GM13976 (cell line): ENCODE data around the gene LRRC28.
"Not testable (repeated sequence)": the region's sequence is repeated elsewhere in the genome, so short reads cannot be mapped to it uniquely, and the experiment has no call there.

Experiments used
- DNase-seq: peaks from one replicate; pipeline ENCODE4 v3.0.0; 2012; ENCODE audit warnings: low spot score
- in situ Hi-C: fragments of 300-500 bp; cut with MboI; formaldehyde crosslinking; loops from one replicate; pipeline ENCODE4 v1.12.0; 2022; ENCODE audit warnings: low sequenced_read_pairs, mixed read lengths, inconsistent platforms; ENCODE audit not compliant: unreplicated experiment
- TF ChIP-seq, protein P1 (sequence below): IDR thresholded peaks from 2 replicates; pipeline ENCODE4 v1.5.1; 2012; ENCODE audit warnings: borderline replicate concordance, mild to moderate bottlenecking; ENCODE audit not compliant: insufficient read depth; ENCODE audit errors: extremely low read depth, missing control alignments, control extremely low read depth

LRRC28 gene

DNA sequence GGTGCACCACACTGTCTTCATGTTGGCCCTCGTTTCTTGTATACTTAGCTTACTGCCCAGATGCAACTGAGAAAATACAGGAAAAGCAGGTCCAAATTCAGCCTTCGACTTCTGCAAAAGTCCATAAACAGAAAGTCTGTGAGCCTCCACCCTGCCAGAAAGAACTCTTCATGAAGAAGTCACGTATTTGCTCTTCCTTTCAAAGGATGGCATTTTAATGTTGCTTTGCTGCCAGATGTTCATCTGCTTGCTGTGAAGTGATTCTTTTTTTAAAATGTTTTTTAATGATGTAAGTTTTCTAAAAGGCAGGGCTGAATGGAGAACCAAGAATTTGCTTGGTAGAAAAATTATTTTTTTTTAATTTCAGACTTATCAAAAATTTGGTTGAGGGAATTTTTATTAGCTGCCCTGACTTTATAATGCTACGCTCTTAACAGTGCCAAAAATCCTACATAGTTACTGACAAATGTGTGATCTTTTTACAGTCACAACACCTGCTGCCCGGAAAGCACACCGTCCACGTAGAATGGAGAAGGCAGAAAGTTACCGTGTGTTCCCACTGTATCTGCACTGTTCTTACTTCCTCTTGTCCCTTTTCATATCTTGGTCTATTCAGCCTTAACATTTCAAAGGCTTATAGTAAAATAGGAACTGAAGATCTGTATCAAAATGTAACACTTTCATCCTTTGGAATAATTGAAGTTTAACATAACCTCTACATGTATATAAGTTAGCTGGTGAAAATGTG, 136.3 kb downstream of the LRRC28 start:
- peak; percentile 39 for DNase-seq
- TF ChIP-seq, protein P1, sequence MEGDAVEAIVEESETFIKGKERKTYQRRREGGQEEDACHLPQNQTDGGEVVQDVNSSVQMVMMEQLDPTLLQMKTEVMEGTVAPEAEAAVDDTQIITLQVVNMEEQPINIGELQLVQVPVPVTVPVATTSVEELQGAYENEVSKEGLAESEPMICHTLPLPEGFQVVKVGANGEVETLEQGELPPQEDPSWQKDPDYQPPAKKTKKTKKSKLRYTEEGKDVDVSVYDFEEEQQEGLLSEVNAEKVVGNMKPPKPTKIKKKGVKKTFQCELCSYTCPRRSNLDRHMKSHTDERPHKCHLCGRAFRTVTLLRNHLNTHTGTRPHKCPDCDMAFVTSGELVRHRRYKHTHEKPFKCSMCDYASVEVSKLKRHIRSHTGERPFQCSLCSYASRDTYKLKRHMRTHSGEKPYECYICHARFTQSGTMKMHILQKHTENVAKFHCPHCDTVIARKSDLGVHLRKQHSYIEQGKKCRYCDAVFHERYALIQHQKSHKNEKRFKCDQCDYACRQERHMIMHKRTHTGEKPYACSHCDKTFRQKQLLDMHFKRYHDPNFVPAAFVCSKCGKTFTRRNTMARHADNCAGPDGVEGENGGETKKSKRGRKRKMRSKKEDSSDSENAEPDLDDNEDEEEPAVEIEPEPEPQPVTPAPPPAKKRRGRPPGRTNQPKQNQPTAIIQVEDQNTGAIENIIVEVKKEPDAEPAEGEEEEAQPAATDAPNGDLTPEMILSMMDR: no peak
- in situ Hi-C loops: no loop called here

DNA sequence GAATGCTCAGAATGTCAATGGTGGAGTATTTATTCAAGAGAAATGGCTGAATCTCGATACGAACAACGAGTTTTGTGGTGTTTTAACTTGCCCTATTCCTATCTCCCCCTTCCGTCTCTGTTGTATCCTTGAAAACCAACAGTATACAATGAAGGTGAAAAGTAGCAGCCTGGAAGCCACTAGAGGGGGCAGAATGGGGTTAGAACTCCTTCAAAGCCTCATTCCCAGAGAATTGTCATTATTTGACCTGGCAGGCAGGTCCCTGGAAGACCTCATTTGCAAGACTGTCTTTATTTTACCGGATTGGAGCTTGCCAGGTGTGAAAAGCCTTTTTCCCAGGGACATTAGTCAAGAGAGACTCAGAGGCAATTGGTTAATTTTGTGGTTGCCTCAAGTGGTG, 139.4 kb downstream of the LRRC28 start:
- in situ Hi-C loops: no loop called here
- DNase-seq: no peak
- TF ChIP-seq, protein P1: no peak

DNA sequence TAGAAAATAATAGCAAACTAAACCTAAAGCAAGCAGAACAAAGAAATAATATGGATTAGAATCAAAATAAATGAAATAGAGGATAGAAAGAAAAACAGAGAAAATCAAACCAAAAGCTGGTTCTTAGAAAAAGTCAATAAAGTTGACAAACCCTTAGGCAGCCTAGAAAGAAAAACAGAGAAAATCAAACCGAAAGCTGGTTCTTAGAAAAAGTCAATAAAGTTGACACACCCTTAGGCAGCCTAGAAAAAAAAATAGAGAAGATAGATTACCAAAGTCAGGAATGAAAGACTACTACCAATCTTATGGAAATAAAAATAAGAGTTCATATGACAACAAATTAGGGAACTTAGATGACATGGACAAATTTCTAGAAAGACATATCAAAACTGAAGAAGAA, 142.4 kb downstream of the LRRC28 start:
- DNase-seq: no peak
- TF ChIP-seq, protein P1: no peak
- in situ Hi-C loops: no loop called here

DNA sequence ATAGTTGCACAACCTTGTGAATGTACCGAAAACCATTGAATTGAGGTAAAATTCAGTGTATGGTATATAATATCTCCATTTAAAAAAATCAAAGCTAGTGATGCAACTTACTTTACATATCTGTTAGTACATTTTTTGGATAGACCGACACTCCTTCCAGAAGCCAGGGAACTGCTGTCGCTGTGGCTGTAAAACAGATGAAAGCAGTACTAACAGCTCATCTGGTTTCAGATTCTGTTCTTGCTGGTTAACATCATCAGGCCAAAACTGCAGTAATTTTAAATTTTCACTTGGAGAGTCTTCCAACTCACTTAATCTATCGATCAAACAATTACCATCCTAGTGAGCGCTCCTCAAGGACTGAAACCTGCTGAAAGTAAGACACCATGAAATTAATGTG, 145.1 kb downstream of the LRRC28 start:
- in situ Hi-C loops: no loop called here
- DNase-seq: no peak
- TF ChIP-seq, protein P1: no peak

DNA sequence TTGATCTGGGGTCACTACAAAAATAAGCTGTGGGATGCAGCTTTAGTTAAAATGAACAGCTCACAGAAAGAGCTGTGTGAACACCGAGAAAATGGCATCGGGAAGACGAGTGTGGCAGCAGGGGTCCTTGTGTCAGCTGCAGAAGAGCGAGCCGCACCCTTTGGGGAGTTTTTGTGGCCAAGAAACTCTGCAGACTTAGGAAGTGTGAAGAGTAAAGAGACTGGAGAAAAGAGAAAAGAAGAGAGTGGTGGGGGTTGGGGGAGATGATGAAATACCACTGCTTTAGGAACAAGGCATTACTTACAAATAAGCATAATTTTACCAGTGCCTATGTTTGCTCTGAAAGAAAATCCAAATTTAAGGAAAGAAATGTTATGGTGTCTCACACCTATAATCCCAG, 147.8 kb downstream of the LRRC28 start:
- TF ChIP-seq, protein P1: no peak
- in situ Hi-C loops: no loop called here

DNA sequence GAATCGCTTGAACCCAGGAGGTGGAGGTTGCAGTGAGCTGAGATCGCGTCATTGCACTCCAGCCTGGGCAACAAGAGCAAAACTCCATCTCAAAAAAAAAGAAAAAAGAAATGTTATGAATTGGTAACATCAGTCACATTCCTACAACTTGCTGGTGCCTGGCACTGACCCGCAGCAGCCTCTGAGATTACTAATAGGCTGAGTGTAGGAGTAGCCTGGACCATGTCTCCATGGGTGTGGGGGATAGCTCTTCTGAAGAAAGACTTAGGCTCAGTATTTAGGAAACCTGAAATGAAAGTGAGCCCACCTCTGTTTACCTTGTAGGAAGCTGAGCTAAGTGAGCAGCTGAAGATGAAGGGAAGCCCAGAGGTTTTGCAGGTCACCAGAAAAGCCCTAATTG, 148.3 kb downstream of the LRRC28 start:
- TF ChIP-seq, protein P1: no peak
- no peak for DNase-seq
- in situ Hi-C loops: no loop called here

More for the DNA sequence above, 147.8 kb downstream of the LRRC28 start:
- no peak for DNase-seq

DNA sequence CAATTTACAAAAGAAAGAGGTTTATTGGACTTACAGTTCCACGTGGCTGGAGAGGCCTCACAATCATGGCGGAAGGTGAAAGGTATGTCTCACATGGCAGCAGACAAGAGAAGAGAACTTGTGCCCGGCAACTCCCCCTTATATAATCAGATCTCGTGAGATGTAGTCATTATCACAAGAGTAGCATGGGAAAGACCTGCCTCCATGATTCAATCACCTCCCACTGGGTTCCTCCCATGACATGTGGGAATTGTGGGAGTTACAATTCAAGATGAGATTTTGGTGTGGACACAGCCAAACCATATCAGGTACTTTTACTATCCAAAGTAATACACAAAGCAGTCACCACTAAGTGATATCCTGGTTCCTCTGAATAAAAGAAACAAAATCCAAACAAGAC, 149.9 kb downstream of the LRRC28 start:
- in situ Hi-C loops, DNase-seq: not testable (repeated sequence)
